ENCODE data around the gene DARS1. TPM values are rescaled to one million over a fixed set of nuclear protein-coding genes. Genes with fewer than 3 reads are reported as not detected.
A peak's percentile ranks its signal among the peaks of the same experiment; 100 is the strongest.

DARS1 gene
- total RNA-seq, 1 experiment from 2014 or later = 57.5 TPM

DNA sequence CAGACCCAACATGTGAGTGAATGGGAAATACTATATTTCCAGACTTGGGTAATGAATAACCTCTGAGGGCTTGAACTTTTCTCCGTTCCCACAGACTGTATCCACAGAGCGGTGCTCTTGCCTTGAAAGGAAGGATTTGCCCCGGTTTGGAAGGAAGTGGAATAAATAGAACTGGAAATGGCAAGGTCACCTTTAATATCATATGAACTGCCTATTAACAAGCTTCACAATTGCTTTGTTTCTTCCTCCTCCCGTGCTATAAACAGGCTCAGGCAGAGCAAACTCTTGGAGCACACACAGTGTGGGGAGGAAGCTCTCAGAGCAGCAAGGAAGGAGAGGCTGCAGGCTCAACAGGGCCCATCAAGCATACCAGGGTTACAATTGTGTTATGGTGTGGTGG is 28.5 kb upstream of the DARS1 start:
- H3K27me3 Mint-ChIP-seq (ENCODE audit: unreplicated experiment) = no peaks in the 10 kb centered on the region
- intact Hi-C loops (cut with micrococcal nuclease; ENCODE audit: unreplicated experiment) = loop anchor here (2.0 kb wide), 1 partner anchor 365 kb away; no protein-coding TSS in a partner anchor
- TF ChIP-seq, protein P1, sequence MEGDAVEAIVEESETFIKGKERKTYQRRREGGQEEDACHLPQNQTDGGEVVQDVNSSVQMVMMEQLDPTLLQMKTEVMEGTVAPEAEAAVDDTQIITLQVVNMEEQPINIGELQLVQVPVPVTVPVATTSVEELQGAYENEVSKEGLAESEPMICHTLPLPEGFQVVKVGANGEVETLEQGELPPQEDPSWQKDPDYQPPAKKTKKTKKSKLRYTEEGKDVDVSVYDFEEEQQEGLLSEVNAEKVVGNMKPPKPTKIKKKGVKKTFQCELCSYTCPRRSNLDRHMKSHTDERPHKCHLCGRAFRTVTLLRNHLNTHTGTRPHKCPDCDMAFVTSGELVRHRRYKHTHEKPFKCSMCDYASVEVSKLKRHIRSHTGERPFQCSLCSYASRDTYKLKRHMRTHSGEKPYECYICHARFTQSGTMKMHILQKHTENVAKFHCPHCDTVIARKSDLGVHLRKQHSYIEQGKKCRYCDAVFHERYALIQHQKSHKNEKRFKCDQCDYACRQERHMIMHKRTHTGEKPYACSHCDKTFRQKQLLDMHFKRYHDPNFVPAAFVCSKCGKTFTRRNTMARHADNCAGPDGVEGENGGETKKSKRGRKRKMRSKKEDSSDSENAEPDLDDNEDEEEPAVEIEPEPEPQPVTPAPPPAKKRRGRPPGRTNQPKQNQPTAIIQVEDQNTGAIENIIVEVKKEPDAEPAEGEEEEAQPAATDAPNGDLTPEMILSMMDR (IDR thresholded peaks at IDR 0.05; ENCODE audit: unreplicated experiment) = no peak
- H3K9me3 Mint-ChIP-seq (ENCODE audit: low read depth, unreplicated experiment) = no peaks in the 10 kb centered on the region
- peak; percentile 6 for DNase-seq
- H3K4me3 Mint-ChIP-seq (ENCODE audit: low read depth, unreplicated experiment) = no peak overlapping the region
- CTCF ChIA-PET = no interaction called here
- no peak overlapping the region for H3K27ac Mint-ChIP-seq (ENCODE audit: unreplicated experiment)
- H3K36me3 Mint-ChIP-seq (ENCODE audit: insufficient read depth, unreplicated experiment) = no peaks in the 10 kb centered on the region
- BruUV-seq (replicated peaks) = no TSS peak
- H3K4me1 Mint-ChIP-seq (ENCODE audit: low read depth, unreplicated experiment) = peaks cover 19% of the 10 kb centered on the region

DNA sequence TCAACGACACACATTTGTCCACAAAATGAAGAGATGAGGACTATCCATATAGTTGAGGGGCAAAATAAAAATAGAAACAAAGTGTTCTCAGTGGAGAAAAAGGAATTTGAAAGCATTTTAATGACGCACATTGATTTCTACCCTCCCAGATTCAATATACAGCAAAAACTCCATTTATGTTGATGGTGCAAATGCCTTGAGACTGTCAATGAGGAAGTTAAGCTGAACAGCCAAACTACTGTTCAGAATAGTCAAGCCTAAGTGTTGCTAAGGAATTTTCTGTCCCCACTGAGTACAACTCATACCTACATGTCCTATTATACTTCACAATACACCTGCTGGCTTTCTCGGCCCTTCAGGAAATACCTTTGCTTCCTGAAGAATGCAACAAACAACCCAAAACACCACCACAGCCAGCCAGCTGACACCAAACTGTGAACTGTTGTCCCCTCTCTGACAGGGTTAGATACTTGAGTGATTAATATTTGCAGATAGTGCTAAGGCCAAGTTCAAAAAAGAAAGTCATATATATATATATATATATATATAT is 27.8 kb upstream of the DARS1 start:
- intact Hi-C loops (cut with micrococcal nuclease; ENCODE audit: unreplicated experiment) = no loop called here
- H3K4me3 Mint-ChIP-seq (ENCODE audit: low read depth, unreplicated experiment) = no peak overlapping the region
- CTCF ChIA-PET = no interaction called here
- BruUV-seq (replicated peaks) = no TSS peak
- H3K27ac Mint-ChIP-seq (ENCODE audit: unreplicated experiment) = no peak overlapping the region
- TF ChIP-seq, protein P1 (IDR thresholded peaks at IDR 0.05; ENCODE audit: unreplicated experiment) = no peak
- DNase-seq = no peak
- no peaks in the 10 kb centered on the region for H3K27me3 Mint-ChIP-seq (ENCODE audit: unreplicated experiment)
- H3K9me3 Mint-ChIP-seq (ENCODE audit: low read depth, unreplicated experiment) = no peaks in the 10 kb centered on the region
- peaks cover 19% of the 10 kb centered on the region for H3K4me1 Mint-ChIP-seq (ENCODE audit: low read depth, unreplicated experiment)
- no peaks in the 10 kb centered on the region for H3K36me3 Mint-ChIP-seq (ENCODE audit: insufficient read depth, unreplicated experiment)

GRCh38 chr2:136012315-136012714 is 26.9 kb upstream of the DARS1 start:
- BruUV-seq (replicated peaks) = no TSS peak
- DNase-seq = no peak
- H3K36me3 Mint-ChIP-seq (ENCODE audit: insufficient read depth, unreplicated experiment) = no peaks in the 10 kb centered on the region
- peaks cover 20% of the 10 kb centered on the region for H3K4me1 Mint-ChIP-seq (ENCODE audit: low read depth, unreplicated experiment)
- TF ChIP-seq, protein P1 (IDR thresholded peaks at IDR 0.05; ENCODE audit: unreplicated experiment) = no peak
- H3K9me3 Mint-ChIP-seq (ENCODE audit: low read depth, unreplicated experiment) = no peaks in the 10 kb centered on the region
- H3K4me3 Mint-ChIP-seq (ENCODE audit: low read depth, unreplicated experiment) = no peak overlapping the region
- CTCF ChIA-PET = no interaction called here
- H3K27me3 Mint-ChIP-seq (ENCODE audit: unreplicated experiment) = no peaks in the 10 kb centered on the region
- H3K27ac Mint-ChIP-seq (ENCODE audit: unreplicated experiment) = no peak overlapping the region
- intact Hi-C loops (cut with micrococcal nuclease; ENCODE audit: unreplicated experiment) = no loop called here

- Mint-ChIP-seq H3K9me3 (ENCODE audit: low read depth, unreplicated experiment) (no peaks in the 10 kb centered on the region), H3K27ac (ENCODE audit: unreplicated experiment) (no peak overlapping the region), H3K36me3 (ENCODE audit: insufficient read depth, unreplicated experiment) (no peaks in the 10 kb centered on the region), H3K4me3 (ENCODE audit: low read depth, unreplicated experiment) (no peak overlapping the region), H3K27me3 (ENCODE audit: unreplicated experiment) (no peaks in the 10 kb centered on the region), H3K4me1 (ENCODE audit: low read depth, unreplicated experiment) (peaks cover 36% of the 10 kb centered on the region)
- CTCF ChIA-PET = no interaction called here
- BruUV-seq (replicated peaks) = no TSS peak
- DNase-seq = no peak
- TF ChIP-seq, protein P1 (IDR thresholded peaks at IDR 0.05; ENCODE audit: unreplicated experiment) = no peak
- intact Hi-C loops (cut with micrococcal nuclease; ENCODE audit: unreplicated experiment) = no loop called here
Observed at GRCh38 chr2:136010126-136010525, 24.7 kb upstream of the DARS1 start.
